ENCODE data around the gene MCHR1. TPM values are rescaled to one million over a fixed set of nuclear protein-coding genes. Genes with fewer than 3 reads are reported as not detected.

Gene MCHR1
- total RNA-seq, 1 experiment from 2014 or later: 0.24 TPM

GRCh38 chr22:40681451-40681850 is 2.2 kb downstream of the MCHR1 start:
- no peaks in the 10 kb centered on the region for H3K9me3 ChIP-seq (ENCODE audit: insufficient read depth, low read depth)
- intact Hi-C loops (cut with micrococcal nuclease; ENCODE audit: unreplicated experiment): no loop called here
- H3F3A ChIP-seq (ENCODE audit: insufficient read depth, low read depth): peaks cover 6% of the 10 kb centered on the region; the same call in 1 of the 2 replicates
- H4K20me1 ChIP-seq (ENCODE audit: insufficient read depth): no peaks in the 10 kb centered on the region
- ChIA-PET POLR2A (ENCODE audit: unreplicated experiment) (no interaction called here), CTCF (no interaction called here)
- H3K4me2 ChIP-seq: no peak overlapping the region
- TF ChIP-seq CTCF (conservative IDR thresholded peaks at IDR 0.05) (no peak), EZH2 (IDR thresholded peaks at IDR 0.05; ENCODE audit: low read depth) (no peak)
- no peak overlapping the region for H2AFZ ChIP-seq
- no peaks in the 10 kb centered on the region for H3K79me2 ChIP-seq (ENCODE audit: low read depth)
- DNase-seq: no peak
- H3K4me1 ChIP-seq (replicated peaks; ENCODE audit: insufficient read depth): peaks cover 13% of the 10 kb centered on the region
- no TSS peak for BruUV-seq (replicated peaks)
- no peak overlapping the region for H3K27ac ChIP-seq
- no peaks in the 10 kb centered on the region for H3K27me3 ChIP-seq (ENCODE audit: insufficient read depth, low read depth)
- H3K4me3 ChIP-seq: no peak overlapping the region
- H3K9me2 ChIP-seq (ENCODE audit: insufficient read depth): no peaks in the 10 kb centered on the region
- no peaks in the 10 kb centered on the region for H3K36me3 ChIP-seq (ENCODE audit: low read depth)

- Histone ChIP-seq H3K27ac (no peak overlapping the region), H2AFZ (no peak overlapping the region), H3F3A (ENCODE audit: insufficient read depth, low read depth) (peaks cover 6% of the 10 kb centered on the region; the same call in 1 of the 2 replicates), H3K9me3 (ENCODE audit: insufficient read depth, low read depth) (no peaks in the 10 kb centered on the region), H3K4me1 (replicated peaks; ENCODE audit: insufficient read depth) (peaks cover 13% of the 10 kb centered on the region), H3K36me3 (ENCODE audit: low read depth) (no peaks in the 10 kb centered on the region), H3K4me3 (no peak overlapping the region), H4K20me1 (ENCODE audit: insufficient read depth) (no peaks in the 10 kb centered on the region), H3K9me2 (ENCODE audit: insufficient read depth) (no peaks in the 10 kb centered on the region), H3K4me2 (no peak overlapping the region), H3K79me2 (ENCODE audit: low read depth) (no peaks in the 10 kb centered on the region), H3K27me3 (ENCODE audit: insufficient read depth, low read depth) (no peaks in the 10 kb centered on the region)
- CTCF ChIA-PET: interaction anchor here (2.4 kb wide), 1 partner anchor 75 kb away, joined by 13 read pairs; no protein-coding TSS in a partner anchor
- DNase-seq: no peak
- POLR2A ChIA-PET (ENCODE audit: unreplicated experiment): no interaction called here
- TF ChIP-seq CTCF (conservative IDR thresholded peaks at IDR 0.05) (no peak), EZH2 (IDR thresholded peaks at IDR 0.05; ENCODE audit: low read depth) (no peak)
- intact Hi-C loops (cut with micrococcal nuclease; ENCODE audit: unreplicated experiment): no loop called here
- no TSS peak for BruUV-seq (replicated peaks)
Observed at GRCh38 chr22:40684728-40685127, 5.4 kb downstream of the MCHR1 start.

- BruUV-seq (replicated peaks): no TSS peak
- Histone ChIP-seq H3K4me3 (no peak overlapping the region), H4K20me1 (ENCODE audit: insufficient read depth) (no peaks in the 10 kb centered on the region), H3K36me3 (ENCODE audit: low read depth) (no peaks in the 10 kb centered on the region), H3F3A (ENCODE audit: insufficient read depth, low read depth) (peaks cover 6% of the 10 kb centered on the region; the same call in 1 of the 2 replicates), H3K9me3 (ENCODE audit: insufficient read depth, low read depth) (no peaks in the 10 kb centered on the region), H3K9me2 (ENCODE audit: insufficient read depth) (no peaks in the 10 kb centered on the region), H3K4me2 (no peak overlapping the region), H3K27me3 (ENCODE audit: insufficient read depth, low read depth) (no peaks in the 10 kb centered on the region), H3K4me1 (replicated peaks; ENCODE audit: insufficient read depth) (peaks cover 13% of the 10 kb centered on the region), H3K27ac (no peak overlapping the region), H2AFZ (no peak overlapping the region), H3K79me2 (ENCODE audit: low read depth) (no peaks in the 10 kb centered on the region)
- no peak for DNase-seq
- no peak for TF ChIP-seq EZH2 (IDR thresholded peaks at IDR 0.05; ENCODE audit: low read depth)
- no peak for TF ChIP-seq CTCF (conservative IDR thresholded peaks at IDR 0.05)
- ChIA-PET CTCF (no interaction called here), POLR2A (ENCODE audit: unreplicated experiment) (no interaction called here)
- intact Hi-C loops (cut with micrococcal nuclease; ENCODE audit: unreplicated experiment): no loop called here
Observed at GRCh38 chr22:40685406-40685805, 6.1 kb downstream of the MCHR1 start.

Data from PC-9 (cell line).